GM12878 (cell line): Measurements from ENCODE around the gene PKP3. TPM values are rescaled to one million over a fixed set of nuclear protein-coding genes. Genes with fewer than 3 reads are reported as not detected.

Source experiments
- ATAC-seq: fragments of 200-7000 bp; cut with Tn5 transposase; 3 replicates; pipeline ENCODE4 v1.9.1; 2020; ENCODE audit warnings: mild to moderate bottlenecking, moderate library complexity
- BruUV-seq: library from RNA; stranded (reverse); fragments of 400-500 nt; replicated peaks from 2 replicates; lab custom pipeline; 2021; lab: Mats Ljungman, UMichigan
- CTCF ChIA-PET: fragments of 300-600 bp; sonication (Branson Sonifier 250); formaldehyde crosslinking; extraction: SDS; loops from one replicate; lab custom pipeline; 2021; ENCODE audit warnings: inconsistent platforms; lab: Yijun Ruan, JAX
- POLR2A ChIA-PET: fragments of 350-600 bp; formaldehyde crosslinking; extraction: SDS; loops from one replicate; lab custom pipeline; 2021; ENCODE audit warnings: inconsistent platforms; lab: Charles Lee
- RAD21 ChIA-PET: fragments of 300-600 bp; sonication (Branson Sonifier 250); formaldehyde crosslinking; loops from one replicate; lab custom pipeline; 2023; ENCODE audit warnings: antibody characterized with exemption; ENCODE audit not compliant: unreplicated experiment; lab: Charles Lee
- SMC1A ChIA-PET: fragments of 300-600 bp; sonication (Branson Sonifier 250); formaldehyde crosslinking; loops from one replicate; lab custom pipeline; 2023; ENCODE audit not compliant: unreplicated experiment, uncharacterized antibody; lab: Charles Lee
- DNase-seq: peaks from one replicate; pipeline ENCODE4 v3.0.0-alpha.2; 2011; ENCODE audit warnings: low read depth, low spot score
- FAIRE-seq: peaks from 3 replicates; lab custom pipeline; 2011; peaks lifted over from hg19 to GRCh38; lab: Jason Lieb, UNC
- H2AFZ ChIP-seq: 2 replicates; pipeline ENCODE4 v1.6.0; 2011; ENCODE audit warnings: low read depth, low read length, control low read depth; ENCODE audit not compliant: control insufficient read depth
- H3K27ac ChIP-seq: 2 replicates; pipeline ENCODE4 v1.5.1; 2011; ENCODE audit warnings: control low read depth; ENCODE audit not compliant: control insufficient read depth, insufficient read depth
- H3K27me3 ChIP-seq, 2 experiments: replicated peaks in 1 of 2; 2 replicates each; pipeline versions ENCODE4 v1.6.0 to v1.6.1; 2011; ENCODE audit warnings: low read length in 1 of 2; ENCODE audit not compliant: control insufficient read depth in 2 of 2, insufficient read depth in 2 of 2
- H3K36me3 ChIP-seq, 2 experiments: 2 replicates each; pipeline ENCODE4 v1.5.1; 2011; ENCODE audit warnings: low read length in 1 of 2; ENCODE audit not compliant: control insufficient read depth in 2 of 2, insufficient read depth in 2 of 2
- H3K4me1 ChIP-seq: 2 replicates; pipeline ENCODE4 v1.6.1; 2011; ENCODE audit warnings: mild to moderate bottlenecking, low read length, moderate library complexity, mixed read lengths; ENCODE audit not compliant: control insufficient read depth, insufficient read depth
- H3K4me2 ChIP-seq: 2 replicates; pipeline ENCODE4 v1.6.0; 2011; ENCODE audit warnings: control low read depth; ENCODE audit not compliant: control insufficient read depth, insufficient read depth
- H3K4me3 ChIP-seq: fragments of 200-600 bp; sonication (generic); 2 replicates; pipeline ENCODE4 v1.5.1; 2016
- H3K79me2 ChIP-seq: 2 replicates; pipeline ENCODE4 v1.6.0; 2011; ENCODE audit warnings: low read length; ENCODE audit not compliant: control insufficient read depth, insufficient read depth
- H3K9ac ChIP-seq: 2 replicates; pipeline ENCODE4 v1.8.0; 2011; ENCODE audit warnings: low read length, control low read depth, mixed read lengths; ENCODE audit not compliant: control insufficient read depth, insufficient read depth
- H3K9me3 ChIP-seq: replicated peaks from 3 replicates; pipeline ENCODE4 v1.5.1; 2011; ENCODE audit warnings: mild to moderate bottlenecking, low read length; ENCODE audit not compliant: control insufficient read depth, insufficient read depth
- H4K20me1 ChIP-seq: 2 replicates; pipeline ENCODE4 v1.6.0; 2011; ENCODE audit not compliant: control insufficient read depth, insufficient read depth
- ATF7 ChIP-seq: fragments of 450-650 bp; IDR thresholded peaks from 2 replicates; pipeline ENCODE4 v1.6.1; 2016; ENCODE audit warnings: low read depth, mild to moderate bottlenecking
- BACH1 ChIP-seq: fragments of 450-650 bp; IDR thresholded peaks from 2 replicates; pipeline ENCODE4 v1.6.1; 2017; ENCODE audit warnings: mild to moderate bottlenecking, borderline replicate concordance
- ELK1 ChIP-seq: IDR thresholded peaks from 2 replicates; pipeline ENCODE4 v1.6.1; 2012; ENCODE audit warnings: low read depth, low read length, improper control_type of control experiment
- IRF4 ChIP-seq: IDR thresholded peaks from 2 replicates; pipeline ENCODE4 v1.6.1; 2011; ENCODE audit warnings: low read depth, low read length
- NR2C1 ChIP-seq: fragments of 450-650 bp; IDR thresholded peaks from 2 replicates; pipeline ENCODE4 v1.6.1; 2017; ENCODE audit warnings: antibody characterized with exemption, mild to moderate bottlenecking, moderate library complexity
- RAD51 ChIP-seq: fragments of 450-650 bp; IDR thresholded peaks from 2 replicates; pipeline ENCODE4 v1.6.1; 2016; ENCODE audit warnings: moderate library complexity, mild to moderate bottlenecking, inconsistent platforms
- RUNX3 ChIP-seq: IDR thresholded peaks from 2 replicates; pipeline ENCODE4 v1.6.1; 2012; ENCODE audit warnings: low read length, inconsistent platforms
- SP1 ChIP-seq: IDR thresholded peaks from one replicate; pipeline ENCODE4 v1.6.1; 2011; ENCODE audit warnings: low read depth, low read length
- SUZ12 ChIP-seq: fragments of 200-600 bp; sonication (generic); IDR thresholded peaks from one replicate; pipeline ENCODE4 v1.6.1; 2018; ENCODE audit warnings: antibody characterized with exemption, mild to moderate bottlenecking; ENCODE audit not compliant: unreplicated experiment
- USF2 ChIP-seq: IDR thresholded peaks from 2 replicates; pipeline ENCODE4 v1.6.1; 2011; ENCODE audit warnings: low read depth, low read length, improper control_type of control experiment, borderline replicate concordance
- WGBS: methylation state at CpG from one replicate; pipeline ENCODE4 v1.1.6; 2016; ENCODE audit warnings: low lambda C conversion rate; ENCODE audit not compliant: insufficient replicate concordance, insufficient coverage; ENCODE audit errors: missing lambda C conversion rate; 5-methylcytosine and 5-hydroxymethylcytosine counted together
- in situ Hi-C: fragments of 300-500 bp; cut with MboI; formaldehyde crosslinking; loops from 9 replicates; pipeline ENCODE4 v1.14.3; 2018; ENCODE audit warnings: mixed read lengths
- intact Hi-C: fragments of 100-400 bp; cut with micrococcal nuclease; formaldehyde crosslinking; loops from one replicate; pipeline ENCODE4 v1.14.2; 2022; ENCODE audit not compliant: unreplicated experiment
- polyA plus RNA-seq, 11 experiments: library from polyadenylated mRNA; depleted of rRNA in 4 of 11; unstranded in 6 of 11; stranded (reverse) in 5 of 11; fragments of >200 nt; fragmentation: Nextera tagmentation in 4 of 11; fragmentation: Illumina TruSeq in 1 of 11; extraction: Ambion mirVana in 4 of 11; extraction: Trizol in 1 of 11; gene quantifications; 1 replicate in 1 of 11; 2 replicates in 10 of 11; pipeline versions ENCODE4 v1.2.1 to v1.2.3, GENCODE V29; 2011 to 2016; ENCODE audit warnings: inconsistent platforms in 2 of 11, missing spikeins in 2 of 11, low read depth in 1 of 11
- total RNA-seq, 4 experiments: library from RNA; depleted of rRNA in 3 of 4; stranded (reverse); fragments of >200 nt in 3 of 4; fragmentation: Illumina TruSeq in 1 of 4; extraction: Trizol in 1 of 4; gene quantifications; 2 replicates each; pipeline versions ENCODE4 v1.2.1 to v1.2.3, GENCODE V29; 2013 to 2021

Gene PKP3
- total and polyA plus RNA-seq, 10 of the 15 experiments (the other 5 are each of a cell fraction or from before 2014, with no cell fraction given), result 0.45 to 0.90 TPM; not detected in 8

- CTCF ChIA-PET, result interaction anchor here (1.0 kb wide), 1 partner anchor 120 kb away, joined by 3 read pairs; no protein-coding TSS in a partner anchor
- in situ Hi-C loops (no loop called here), intact Hi-C loops (no loop called here)
- SMC1A ChIA-PET, result interaction anchor here (0.8 kb wide), 1 partner anchor 8 kb away, joined by 3 read pairs; no protein-coding TSS in a partner anchor
- WGBS, result 49% methylated on average over 33 of the region's 42 CpGs
- Histone ChIP-seq H3K79me2 (no peaks in the 10 kb centered on the region), H3K4me3 (no peak overlapping the region), H3K27me3 (peaks cover 4 to 8% of the 10 kb centered on the region in 2 experiments; a peak in 3 of 4 replicates), H3K36me3 (no peaks in the 10 kb centered on the region), H4K20me1 (no peaks in the 10 kb centered on the region), H3K4me1 (no peaks in the 10 kb centered on the region), H3K27ac (no peak overlapping the region), H3K9ac (no peak overlapping the region), H2AFZ (no peak overlapping the region), H3K9me3 (no peaks in the 10 kb centered on the region), H3K4me2 (no peak overlapping the region)
- RAD21 ChIA-PET, result no interaction called here
- ATAC-seq (no peak; the same call in 2 of the 3 replicates), DNase-seq (no peak), FAIRE-seq (no peak)
- POLR2A ChIA-PET, result no interaction called here
- no TSS peak for BruUV-seq
- TF ChIP-seq USF2 (no peak), ELK1 (no peak), BACH1 (no peak), RUNX3 (no peak), NR2C1 (no peak), ATF7 (no peak), SP1 (no peak), IRF4 (no peak), SUZ12 (no peak), RAD51 (no peak)
Observed at GRCh38 chr11:370070-370941, 23.7 kb upstream of the PKP3 start.
